Right cardiac atrium (tissue), 5 donors: ENCODE measurements around the gene IL11RA. TPM values are rescaled to one million over a fixed set of nuclear protein-coding genes. Genes with fewer than 3 reads are reported as not detected.
A peak's percentile ranks its signal among the peaks of the same experiment; 100 is the strongest.

Experiments used
- ATAC-seq, 2 donors: fragments of 200-7000 bp; cut with Tn5 transposase; one replicate each; pipeline versions ENCODE4 v1.8.0 to v1.9.1; 2020; ENCODE audit warnings: moderate library complexity in 2 of 2, mild to moderate bottlenecking in 1 of 2
- DNase-seq, 3 donors: peaks; one replicate each; pipeline ENCODE4 v3.0.0-alpha.2; 2020
- H3K27ac ChIP-seq: one replicate; pipeline ENCODE4 v1.5.1; 2013; ENCODE audit warnings: mild to moderate bottlenecking, low read length, control low read depth, moderate library complexity
- H3K27me3 ChIP-seq: one replicate; pipeline ENCODE4 v1.6.1; 2013; ENCODE audit not compliant: control insufficient read depth, insufficient read depth
- H3K4me1 ChIP-seq: one replicate; pipeline ENCODE4 v1.6.1; 2013; ENCODE audit warnings: low read length; ENCODE audit not compliant: control insufficient read depth, insufficient read depth
- H3K4me3 ChIP-seq: one replicate; pipeline ENCODE4 v1.5.1; 2013; ENCODE audit warnings: low read length, control low read depth
- H3K9me3 ChIP-seq: one replicate; pipeline ENCODE4 v1.6.1; 2013; ENCODE audit warnings: low read length; ENCODE audit not compliant: control insufficient read depth
- WGBS: extraction: QIAGEN DNeasy Blood & Tissue Kit; methylation state at CpG from one replicate; pipeline ENCODE4 v1.1.7; 2013; 5-methylcytosine and 5-hydroxymethylcytosine counted together
- intact Hi-C, 4 donors: fragments of 100-400 bp; cut with DNase I; formaldehyde crosslinking; loops; one replicate each; pipeline versions ENCODE4 v1.11.0 to v1.14.0; 2022 to 2023
- polyA plus RNA-seq: library from polyadenylated mRNA; stranded (reverse); fragments of 200-250 nt; gene quantifications from one replicate; pipeline ENCODE4 v1.2.3, GENCODE V29; 2013
- total RNA-seq, 4 donors: library from RNA; stranded (reverse); fragmentation: NEBNext Ultra II Directional; extraction: Animal tissue kit (Norgen Biotek cat#: 25700); gene quantifications; one replicate each; pipeline ENCODE4 v1.2.1, GENCODE V29; 2021
- donor health status: healthy with polysubstance abuse.
- donor health status: DM: no; HTN: yes; CAD: no.
- donor health status: DM: no; HTN: no; CAD: no.
- donor health status: DM: no; HTN: yes; CAD: no; lungs with severe emphysema.
- donor health status: DM: yes; HTN: yes; CAD: no.

The IL11RA gene
- total and polyA plus RNA-seq, 5 donors: 48.7 to 92.2 (median 68.1) TPM

DNA sequence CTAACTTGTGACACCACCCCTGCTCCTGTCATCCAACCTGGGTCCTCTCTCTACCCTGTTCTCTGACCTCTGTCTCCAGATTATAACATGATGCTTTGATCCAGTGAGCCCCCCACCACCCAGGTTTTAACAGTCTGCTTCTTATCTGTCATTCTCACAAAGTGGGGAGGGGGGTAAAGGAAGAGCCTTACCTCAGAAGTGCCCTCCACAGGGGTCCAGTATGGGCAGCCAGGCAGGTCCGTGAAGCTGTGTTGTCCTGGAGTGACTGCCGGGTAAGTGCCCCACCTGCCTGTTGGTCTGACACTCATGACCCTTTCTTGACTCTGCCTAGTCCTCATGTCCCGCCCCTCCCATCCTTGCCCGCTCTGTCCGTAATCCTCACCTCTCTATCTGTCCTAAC lies 3.4 kb downstream of the IL11RA start:
- 69% methylated on average over 5 of the region's 5 CpGs for WGBS
- H3K27me3 ChIP-seq: no peaks in the 10 kb centered on the region
- DNase-seq: peak in 2 of 3 donors; percentile 33 to 42
- H3K27ac ChIP-seq: peak overlapping the region; percentile 16
- H3K4me3 ChIP-seq: no peak overlapping the region
- ATAC-seq: no peak
- peaks cover 20% of the 10 kb centered on the region for H3K4me1 ChIP-seq
- intact Hi-C loops: no loop called here
- H3K9me3 ChIP-seq: no peaks in the 10 kb centered on the region

DNA sequence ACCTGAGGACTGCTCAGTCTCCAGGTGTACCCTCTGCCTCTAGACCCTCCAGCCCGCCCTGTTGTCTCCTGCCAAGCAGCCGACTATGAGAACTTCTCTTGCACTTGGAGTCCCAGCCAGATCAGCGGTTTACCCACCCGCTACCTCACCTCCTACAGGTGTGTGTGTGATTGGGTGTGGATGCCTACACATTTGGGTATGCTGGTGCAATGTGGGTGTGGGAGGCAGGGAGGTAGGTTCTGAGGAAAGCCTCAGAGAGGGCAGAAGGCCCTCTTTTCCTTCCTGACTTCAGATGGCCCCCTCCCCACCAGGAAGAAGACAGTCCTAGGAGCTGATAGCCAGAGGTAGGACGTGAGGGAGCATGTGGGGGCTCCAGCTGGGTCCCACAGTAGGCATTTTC lies 5.0 kb downstream of the IL11RA start:
- DNase-seq (peak in 1 of 3 donors; percentile 39), ATAC-seq (no peak)
- 87% methylated on average over 5 of the region's 5 CpGs for WGBS
- Histone ChIP-seq H3K9me3 (no peaks in the 10 kb centered on the region), H3K27ac (no peak overlapping the region), H3K27me3 (no peaks in the 10 kb centered on the region), H3K4me1 (peaks cover 15% of the 10 kb centered on the region), H3K4me3 (no peak overlapping the region)
- intact Hi-C loops: no loop called here

DNA sequence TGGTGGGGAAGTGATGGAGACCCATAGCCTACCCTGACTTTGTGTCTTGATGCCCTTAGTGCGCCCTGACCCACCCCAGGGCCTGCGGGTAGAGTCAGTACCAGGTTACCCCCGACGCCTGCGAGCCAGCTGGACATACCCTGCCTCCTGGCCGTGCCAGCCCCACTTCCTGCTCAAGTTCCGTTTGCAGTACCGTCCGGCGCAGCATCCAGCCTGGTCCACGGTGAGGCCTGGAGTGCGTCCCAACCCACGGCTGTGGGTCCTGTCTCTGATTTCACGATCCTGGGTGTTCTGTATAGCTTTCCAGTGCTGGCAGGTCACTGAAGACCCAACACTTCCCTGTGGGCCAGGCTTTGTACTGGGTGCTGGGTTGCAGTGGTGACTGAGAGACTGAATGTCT lies 6.5 kb downstream of the IL11RA start:
- WGBS: 82% methylated on average over 14 of the region's 14 CpGs
- Histone ChIP-seq H3K27me3 (no peaks in the 10 kb centered on the region), H3K4me1 (peaks cover 10% of the 10 kb centered on the region), H3K4me3 (no peak overlapping the region), H3K9me3 (no peaks in the 10 kb centered on the region), H3K27ac (no peak overlapping the region)
- peak in 2 of 3 donors; percentile 34 to 40 for DNase-seq
- intact Hi-C loops: no loop called here
- ATAC-seq: no peak

DNA sequence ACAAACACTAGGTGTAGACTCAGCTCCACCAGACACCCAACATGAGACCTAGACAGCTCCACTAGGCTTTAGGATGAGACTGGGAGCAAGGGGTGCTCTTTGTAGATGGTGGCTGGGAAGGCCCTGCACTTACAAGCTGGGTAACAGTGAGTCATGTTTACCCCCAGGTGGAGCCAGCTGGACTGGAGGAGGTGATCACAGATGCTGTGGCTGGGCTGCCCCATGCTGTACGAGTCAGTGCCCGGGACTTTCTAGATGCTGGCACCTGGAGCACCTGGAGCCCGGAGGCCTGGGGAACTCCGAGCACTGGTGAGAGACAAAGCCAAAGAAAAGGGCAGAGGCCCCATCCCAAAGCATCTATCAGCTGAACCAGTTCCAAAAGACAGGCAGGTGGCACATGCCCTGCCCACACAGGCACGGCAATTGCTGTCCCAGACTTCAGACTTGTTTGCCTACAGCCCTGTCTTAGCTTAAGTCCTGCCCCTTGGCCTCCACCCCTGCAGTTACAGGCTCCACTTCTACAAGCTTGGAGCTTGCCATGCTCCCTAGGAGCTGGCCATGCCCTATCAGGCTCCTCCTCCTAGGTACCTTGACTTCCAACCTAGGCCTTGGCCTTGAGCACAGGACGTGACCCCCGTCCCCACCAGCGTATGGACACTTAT lies 7.7 kb downstream of the IL11RA start:
- H3K27ac ChIP-seq: no peak overlapping the region
- ATAC-seq (no peak), DNase-seq (no peak)
- peaks cover 3% of the 10 kb centered on the region for H3K4me1 ChIP-seq
- WGBS: 94% methylated on average over 8 of the region's 8 CpGs
- H3K4me3 ChIP-seq: no peak overlapping the region
- no peaks in the 10 kb centered on the region for H3K9me3 ChIP-seq
- intact Hi-C loops: no loop called here
- no peaks in the 10 kb centered on the region for H3K27me3 ChIP-seq

DNA sequence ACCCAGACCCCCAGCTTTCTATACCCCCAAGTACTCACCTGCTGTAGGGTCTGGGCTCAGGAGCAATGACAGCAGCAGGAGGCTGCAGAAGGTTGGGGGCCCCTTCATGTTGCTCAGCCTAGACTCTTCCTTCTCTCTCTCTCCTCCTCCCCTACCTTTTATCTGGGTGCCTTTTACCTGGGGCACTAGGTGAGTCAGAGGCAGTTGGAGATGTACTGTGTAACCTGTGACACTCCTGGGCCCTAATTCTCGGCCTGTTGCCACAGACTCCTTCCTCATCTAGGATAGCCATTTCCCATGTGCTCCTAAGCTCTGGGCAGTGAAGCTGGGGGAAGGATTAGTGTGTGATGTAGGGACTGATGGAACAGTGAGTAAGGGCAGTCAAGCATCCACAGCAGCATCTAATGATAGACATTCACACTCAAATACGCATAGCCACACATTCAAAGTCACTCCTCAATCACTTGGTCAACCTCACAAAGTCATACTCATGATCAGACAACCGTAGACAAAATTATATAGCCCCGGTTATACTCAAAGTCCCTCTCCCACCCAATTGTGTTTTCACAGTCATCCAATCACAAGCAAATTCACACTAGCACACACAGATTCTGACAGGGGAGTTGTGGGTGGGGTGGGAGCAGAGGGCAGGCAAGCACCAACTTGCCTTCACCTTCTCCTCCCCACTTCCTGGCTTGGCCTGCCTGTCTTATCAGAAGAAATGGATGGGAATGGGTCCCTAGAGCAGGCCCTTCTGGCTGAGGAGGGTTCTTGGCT lies 10.7 kb downstream of the IL11RA start, which contains the start of gene CCL27:
CCL27 (minus strand) TSS at position 132 of the 777 bp plus-strand sequence; CDS start at position 108, 24 bp downstream.
- peaks cover 4% of the 10 kb centered on the region for H3K4me1 ChIP-seq
- intact Hi-C loops: no loop called here
- no peak within 1 kb of the TSS for H3K4me3 ChIP-seq
- DNase-seq: peak in 1 of 3 donors; percentile 57
- H3K27me3 ChIP-seq: no peaks in the 10 kb centered on the region
- 80% methylated on average over 4 of the region's 4 CpGs for WGBS
- H3K27ac ChIP-seq: no peak within 1 kb of the TSS
- no peaks in the 10 kb centered on the region for H3K9me3 ChIP-seq
- ATAC-seq: no peak

DNA sequence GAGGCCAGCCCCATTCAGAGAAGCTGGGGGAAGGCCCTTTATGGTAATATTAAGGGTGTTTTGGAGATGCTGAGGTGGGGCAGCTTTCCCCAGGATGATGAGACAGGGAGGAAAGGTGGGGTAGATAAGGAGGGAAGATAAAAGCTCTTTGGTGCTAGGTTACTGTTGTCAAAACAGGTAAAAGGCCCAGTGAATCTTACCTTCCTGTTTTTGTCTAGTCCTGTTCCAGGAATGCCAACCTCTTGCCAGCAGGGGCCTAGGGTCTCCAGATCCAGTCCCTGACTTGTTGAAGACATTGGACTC lies 11.3 kb downstream of the IL11RA start:
- Histone ChIP-seq H3K4me3 (no peak overlapping the region), H3K27ac (no peak overlapping the region), H3K4me1 (peaks cover 4% of the 10 kb centered on the region), H3K27me3 (no peaks in the 10 kb centered on the region), H3K9me3 (no peaks in the 10 kb centered on the region)
- ATAC-seq: no peak
- no peak for DNase-seq
- intact Hi-C loops: no loop called here

DNA sequence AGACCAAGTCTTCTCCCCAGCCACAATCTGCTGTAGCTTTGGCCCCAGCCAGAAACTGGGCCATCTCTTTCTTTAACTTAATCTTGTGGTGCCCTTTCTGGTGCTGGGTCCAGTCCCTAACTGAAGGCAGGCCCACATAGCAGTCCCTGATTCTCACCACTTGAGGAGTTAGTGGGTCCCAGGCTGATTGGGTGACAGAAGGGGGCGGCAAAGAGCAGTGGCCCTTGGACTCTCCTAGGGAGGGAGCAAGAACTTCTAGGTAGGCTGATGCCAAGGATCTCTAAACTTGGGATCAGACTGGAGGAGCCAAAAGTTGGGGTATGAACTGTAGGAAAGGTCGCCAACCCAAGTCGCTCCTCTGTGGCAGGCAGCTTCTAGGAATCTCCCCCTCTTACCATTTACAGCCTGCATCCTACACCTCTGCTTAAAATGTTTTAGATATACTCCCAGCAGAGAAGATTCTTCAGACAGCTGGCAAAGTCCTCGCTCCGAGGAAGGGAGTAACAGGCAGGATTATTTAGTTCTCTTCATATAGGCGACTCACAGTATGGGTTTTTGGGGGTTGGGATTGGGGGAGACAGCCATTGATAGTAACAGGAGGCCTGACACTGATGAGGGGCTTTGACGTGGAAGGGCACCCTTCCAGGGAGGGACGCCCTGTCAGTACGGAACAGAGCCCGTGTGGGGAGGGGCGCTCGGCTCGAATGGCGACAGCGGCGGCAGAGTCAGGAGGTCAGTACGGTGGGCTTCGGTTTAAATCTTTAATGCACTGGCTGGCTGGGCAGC lies 12.5 kb downstream of the IL11RA start:
- ATAC-seq: peak; percentile 49 to 53
- Histone ChIP-seq H3K27ac (peak overlapping the region; percentile 89), H3K27me3 (no peaks in the 10 kb centered on the region), H3K4me1 (peaks cover 4% of the 10 kb centered on the region), H3K9me3 (no peaks in the 10 kb centered on the region), H3K4me3 (peak overlapping the region; percentile 69)
- 12% methylated on average over 18 of the region's 18 CpGs for WGBS
- intact Hi-C loops: no loop called here
- peak; percentile 84 to 93 (median 91) for DNase-seq

DNA sequence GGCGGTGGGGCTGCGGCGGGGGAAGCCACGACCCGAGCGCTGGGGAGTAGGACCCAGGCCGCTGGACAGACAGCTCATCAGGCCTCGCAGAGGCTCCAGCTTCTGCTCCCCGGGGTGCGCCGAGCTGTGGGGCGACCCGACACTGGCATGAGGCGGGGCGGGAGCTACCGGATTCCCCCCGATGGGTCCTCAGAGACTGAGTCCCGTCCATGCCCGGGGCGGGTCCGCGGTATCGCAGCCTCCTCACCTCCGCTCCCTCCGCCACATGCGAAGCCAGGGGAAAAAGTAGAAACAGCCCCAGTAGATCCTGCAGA lies 13.0 kb downstream of the IL11RA start:
- no peak for DNase-seq
- H3K27me3 ChIP-seq: no peaks in the 10 kb centered on the region
- no peaks in the 10 kb centered on the region for H3K9me3 ChIP-seq
- WGBS: 2% methylated on average over 26 of the region's 26 CpGs
- ATAC-seq: no peak
- peak overlapping the region; percentile 89 for H3K27ac ChIP-seq
- intact Hi-C loops: no loop called here
- H3K4me1 ChIP-seq: peaks cover 4% of the 10 kb centered on the region
- peak overlapping the region; percentile 69 for H3K4me3 ChIP-seq

DNA sequence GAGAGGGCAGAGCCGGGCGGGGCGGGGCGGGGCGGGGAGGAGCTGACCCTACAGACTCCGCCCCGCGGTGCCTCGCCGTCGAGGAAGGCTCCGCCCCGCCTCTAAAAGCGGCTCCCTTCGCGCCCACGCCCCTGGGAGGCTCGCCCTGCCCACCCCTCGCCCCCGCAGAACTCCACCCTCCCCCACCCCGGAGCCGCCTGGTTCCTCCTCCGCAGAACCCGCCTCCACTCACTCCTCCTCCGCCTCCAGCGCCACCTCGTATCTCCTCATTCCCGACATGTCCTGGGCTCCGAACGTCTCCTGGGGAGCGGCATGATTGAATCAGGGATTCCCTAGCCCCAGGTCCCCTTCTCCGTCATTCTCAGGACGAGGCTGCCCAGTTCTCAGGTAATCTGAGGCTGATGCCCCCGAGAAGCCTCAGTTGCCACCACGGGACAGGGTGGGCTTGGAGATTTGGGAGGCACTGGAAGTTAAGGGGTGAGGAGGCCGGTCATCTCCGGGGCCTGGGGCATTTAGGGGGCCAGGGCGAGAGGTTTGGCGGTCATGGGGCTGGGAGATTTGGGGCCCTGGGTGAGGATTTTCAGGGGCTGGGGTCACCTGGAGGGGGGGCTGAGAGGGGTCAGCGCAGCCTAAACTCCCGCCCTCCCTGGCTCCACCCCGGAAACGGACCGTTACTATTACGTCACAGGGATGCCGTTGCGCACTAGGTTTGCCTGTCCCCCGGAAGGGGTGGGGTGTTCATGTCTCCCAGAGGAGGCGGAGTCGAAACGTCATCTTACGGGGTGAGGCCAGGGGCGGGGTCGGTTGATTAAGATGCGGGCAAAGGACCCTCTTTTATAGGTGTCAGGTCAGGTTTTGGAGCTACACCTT lies 13.6 kb downstream of the IL11RA start:
- peak; percentile 96 to 98 (median 97) for DNase-seq
- Histone ChIP-seq H3K27me3 (no peaks in the 10 kb centered on the region), H3K4me3 (peak overlapping the region; percentile 69), H3K4me1 (peaks cover 4% of the 10 kb centered on the region), H3K9me3 (no peaks in the 10 kb centered on the region), H3K27ac (peak overlapping the region; percentile 99)
- intact Hi-C loops: no loop called here
- peak; percentile 93 to 94 for ATAC-seq
- 2% methylated on average over 55 of the region's 55 CpGs for WGBS

DNA sequence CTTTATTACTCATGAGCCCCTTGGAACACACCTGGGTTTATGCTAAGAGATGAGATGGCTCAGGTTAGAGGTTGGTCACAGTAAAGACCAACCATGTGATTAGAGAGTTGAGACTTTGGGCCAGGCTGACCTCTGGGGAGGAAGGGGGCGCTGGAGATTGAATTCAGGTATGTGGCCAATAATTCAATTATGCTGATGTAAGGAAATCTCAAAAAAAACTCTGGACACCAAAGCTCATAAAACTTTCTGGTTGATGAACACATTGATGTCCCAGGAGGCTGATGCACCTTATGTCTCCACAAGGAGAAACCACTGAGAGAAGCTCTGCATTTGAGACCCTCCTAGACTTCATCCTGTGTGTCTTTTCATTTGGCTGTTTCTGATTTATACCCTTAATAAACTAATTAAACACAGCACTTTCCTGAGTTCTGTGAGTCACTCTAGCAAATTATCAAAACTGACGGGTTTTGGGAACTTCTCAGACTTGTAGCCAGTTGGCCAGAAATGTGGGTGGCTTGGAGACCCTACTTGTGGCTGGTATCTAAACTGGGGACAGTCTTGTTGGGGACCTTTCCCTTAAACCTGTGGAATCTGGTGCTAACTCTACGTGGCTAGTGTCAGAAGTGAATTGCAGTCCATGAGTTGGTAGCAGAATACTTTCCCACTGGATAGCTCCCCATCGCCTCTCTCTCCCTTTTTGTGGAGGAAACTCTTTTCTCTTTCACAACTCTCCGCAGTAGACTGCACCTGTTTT lies 18.0 kb downstream of the IL11RA start:
- H3K4me3 ChIP-seq: no peak overlapping the region
- peaks cover 7% of the 10 kb centered on the region for H3K4me1 ChIP-seq
- DNase-seq (no peak), ATAC-seq (no peak)
- H3K27ac ChIP-seq: no peak overlapping the region
- H3K9me3 ChIP-seq: no peaks in the 10 kb centered on the region
- H3K27me3 ChIP-seq: no peaks in the 10 kb centered on the region
- 93% methylated on average over 5 of the region's 5 CpGs for WGBS
- intact Hi-C loops: no loop called here
